Endodermal cell (in vitro differentiated cells): ENCODE measurements around the gene CACHD1. TPM values are rescaled to one million over a fixed set of nuclear protein-coding genes. Genes with fewer than 3 reads are reported as not detected.

Experiments used
- DNase-seq: peaks from one replicate; pipeline ENCODE4 v3.0.0-alpha.2; 2017
- H3K27ac ChIP-seq: 2 replicates; pipeline ENCODE4 v1.5.1; 2013; ENCODE audit warnings: mild to moderate bottlenecking, low read depth, low read length, moderate library complexity
- H3K27me3 ChIP-seq: 2 replicates; pipeline ENCODE4 v1.6.1; 2013; ENCODE audit warnings: mild to moderate bottlenecking, low read length, moderate library complexity; ENCODE audit not compliant: insufficient read depth, control insufficient read depth, poor library complexity, severe bottlenecking
- H3K36me3 ChIP-seq: 2 replicates; pipeline ENCODE4 v1.7.0; 2013; ENCODE audit warnings: mild to moderate bottlenecking, low read length, moderate library complexity; ENCODE audit not compliant: control insufficient read depth, insufficient read depth
- H3K4me1 ChIP-seq: one replicate; pipeline ENCODE4 v1.7.0; 2013; ENCODE audit warnings: low read length; ENCODE audit not compliant: control insufficient read depth, insufficient read depth
- H3K4me3 ChIP-seq: 2 replicates; pipeline ENCODE4 v1.5.1; 2013; ENCODE audit warnings: mild to moderate bottlenecking, low read length, moderate library complexity
- H3K9ac ChIP-seq: 2 replicates; pipeline ENCODE4 v1.6.1; 2013; ENCODE audit warnings: mild to moderate bottlenecking, low read length, moderate library complexity; ENCODE audit not compliant: poor library complexity, severe bottlenecking; ENCODE audit errors: extremely low read depth
- H3K9me3 ChIP-seq: 2 replicates; pipeline ENCODE4 v1.6.1; 2013; ENCODE audit warnings: mild to moderate bottlenecking, low read length, moderate library complexity; ENCODE audit not compliant: control insufficient read depth
- H3K27ac Mint-ChIP-seq: 2 replicates; pipeline ENCODE4 v1.8.0; 2020; ENCODE audit warnings: mixed read lengths
- H3K27me3 Mint-ChIP-seq: 2 replicates; pipeline ENCODE4 v1.8.0; 2021; ENCODE audit warnings: mild to moderate bottlenecking, mixed read lengths; ENCODE audit not compliant: insufficient read depth
- H3K36me3 Mint-ChIP-seq: 2 replicates; pipeline ENCODE4 v1.8.0; 2020; ENCODE audit warnings: low read depth, mixed read lengths
- H3K4me1 Mint-ChIP-seq: 2 replicates; pipeline ENCODE4 v1.8.0; 2020; ENCODE audit warnings: mixed read lengths
- H3K4me3 Mint-ChIP-seq: 2 replicates; pipeline ENCODE4 v1.8.0; 2020; ENCODE audit warnings: mild to moderate bottlenecking, moderate library complexity, mixed read lengths
- H3K9me3 Mint-ChIP-seq: 2 replicates; pipeline ENCODE4 v1.8.0; 2020; ENCODE audit warnings: mild to moderate bottlenecking, mixed read lengths
- CTCF ChIP-seq: fragments of 200-600 bp; sonication (generic); conservative IDR thresholded peaks from 2 replicates; pipeline ENCODE4 v1.5.0; 2021; ENCODE audit warnings: antibody characterized with exemption, mild to moderate bottlenecking
- WGBS, 2 experiments: methylation state at CpG; one replicate each; pipeline versions ENCODE4 v1.1.5 to v1.1.7; 2013; ENCODE audit warnings: missing lambda C conversion rate in 2 of 2, mixed read lengths in 1 of 2; ENCODE audit not compliant: insufficient coverage in 1 of 2, insufficient read length in 1 of 2; 5-methylcytosine and 5-hydroxymethylcytosine counted together
- total RNA-seq, 2 donors: library from RNA; stranded (reverse); fragmentation: NEBNext Ultra II Directional in 1 of 2; extraction: Animal tissue kit (Norgen Biotek cat#: 25700) in 1 of 2; gene quantifications; 2 replicates in 1 of 2; 3 replicates in 1 of 2; pipeline ENCODE4 v1.2.1, GENCODE V29; 2021

CACHD1 gene
- total RNA-seq, 2 donors from 2014 or later = 29.2 to 40.7 TPM

GRCh38 chr1:64679177-64679576, 209.2 kb downstream of the CACHD1 start:
- no peaks in the 10 kb centered on the region for H3K4me1 Mint-ChIP-seq
- Histone ChIP-seq H3K36me3 (peaks cover 86% of the 10 kb centered on the region), H3K4me3 (no peak overlapping the region)

GRCh38 chr1:64680599-64680998, 210.7 kb downstream of the CACHD1 start:
- Histone ChIP-seq H3K36me3 (peaks cover 82% of the 10 kb centered on the region), H3K27me3 (no peaks in the 10 kb centered on the region), H3K27ac (no peak overlapping the region), H3K9me3 (no peaks in the 10 kb centered on the region), H3K9ac (no peak overlapping the region), H3K4me3 (no peak overlapping the region), H3K4me1 (no peaks in the 10 kb centered on the region)
- Mint-ChIP-seq H3K4me1 (peaks cover 1% of the 10 kb centered on the region), H3K27ac (no peak overlapping the region), H3K9me3 (no peaks in the 10 kb centered on the region), H3K36me3 (peaks cover 90% of the 10 kb centered on the region), H3K27me3 (no peaks in the 10 kb centered on the region), H3K4me3 (no peak overlapping the region)
- no peak for TF ChIP-seq CTCF
- WGBS, 2 experiments = 93 to 100% methylated on average over 1 to 2 of the region's 2 CpGs
- no peak for DNase-seq

More at GRCh38 chr1:64679177-64679576, 209.2 kb downstream of the CACHD1 start:
- WGBS, 2 experiments = 93% methylated on average over 3 to 6 of the region's 6 CpGs
- Histone ChIP-seq H3K27ac (no peak overlapping the region), H3K4me1 (no peaks in the 10 kb centered on the region), H3K9ac (no peak overlapping the region), H3K9me3 (no peaks in the 10 kb centered on the region), H3K27me3 (no peaks in the 10 kb centered on the region)
- Mint-ChIP-seq H3K9me3 (no peaks in the 10 kb centered on the region), H3K27me3 (no peaks in the 10 kb centered on the region), H3K27ac (no peak overlapping the region), H3K36me3 (peaks cover 86% of the 10 kb centered on the region), H3K4me3 (no peak overlapping the region)
- no peak for TF ChIP-seq CTCF
- DNase-seq = no peak

GRCh38 chr1:64681043-64681442, 211.1 kb downstream of the CACHD1 start:
- TF ChIP-seq CTCF = no peak
- H3K27me3 ChIP-seq = no peaks in the 10 kb centered on the region
- Mint-ChIP-seq H3K36me3 (peaks cover 91% of the 10 kb centered on the region), H3K27ac (no peak overlapping the region), H3K4me1 (peaks cover 6% of the 10 kb centered on the region), H3K27me3 (no peaks in the 10 kb centered on the region), H3K9me3 (no peaks in the 10 kb centered on the region), H3K4me3 (no peak overlapping the region)
- no peak overlapping the region for H3K4me3 ChIP-seq
- peaks cover 83% of the 10 kb centered on the region for H3K36me3 ChIP-seq
- no peak overlapping the region for H3K9ac ChIP-seq
- no peaks in the 10 kb centered on the region for H3K4me1 ChIP-seq
- DNase-seq = no peak
- H3K9me3 ChIP-seq = no peaks in the 10 kb centered on the region
- 98 to 99% methylated on average over 5 of the region's 5 CpGs for WGBS, 2 experiments
- no peak overlapping the region for H3K27ac ChIP-seq
